ENCODE results near the gene WFDC8.

DNA sequence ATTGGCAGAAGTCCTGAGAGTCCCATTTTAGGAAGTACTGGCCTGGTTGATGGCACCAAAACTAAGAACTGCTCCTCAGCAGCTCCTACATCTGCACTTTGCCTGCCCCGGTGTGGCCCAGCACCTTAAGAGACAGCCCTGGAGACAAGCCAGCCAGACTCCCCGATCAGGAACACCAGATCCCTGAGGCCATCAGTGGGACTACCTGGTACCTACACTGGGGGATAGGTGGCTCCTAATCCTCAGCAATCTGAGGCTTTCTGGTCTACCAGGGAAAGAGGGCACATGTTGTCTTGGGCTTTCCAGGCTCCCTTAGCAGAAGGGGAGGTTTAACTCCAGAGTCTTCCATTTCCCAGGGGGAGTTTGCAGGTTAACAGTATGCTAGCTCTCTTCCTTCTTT is 39.7 kb downstream of the WFDC8 start, which contains the start of gene WFDC6:
- TF ChIP-seq, protein P1, sequence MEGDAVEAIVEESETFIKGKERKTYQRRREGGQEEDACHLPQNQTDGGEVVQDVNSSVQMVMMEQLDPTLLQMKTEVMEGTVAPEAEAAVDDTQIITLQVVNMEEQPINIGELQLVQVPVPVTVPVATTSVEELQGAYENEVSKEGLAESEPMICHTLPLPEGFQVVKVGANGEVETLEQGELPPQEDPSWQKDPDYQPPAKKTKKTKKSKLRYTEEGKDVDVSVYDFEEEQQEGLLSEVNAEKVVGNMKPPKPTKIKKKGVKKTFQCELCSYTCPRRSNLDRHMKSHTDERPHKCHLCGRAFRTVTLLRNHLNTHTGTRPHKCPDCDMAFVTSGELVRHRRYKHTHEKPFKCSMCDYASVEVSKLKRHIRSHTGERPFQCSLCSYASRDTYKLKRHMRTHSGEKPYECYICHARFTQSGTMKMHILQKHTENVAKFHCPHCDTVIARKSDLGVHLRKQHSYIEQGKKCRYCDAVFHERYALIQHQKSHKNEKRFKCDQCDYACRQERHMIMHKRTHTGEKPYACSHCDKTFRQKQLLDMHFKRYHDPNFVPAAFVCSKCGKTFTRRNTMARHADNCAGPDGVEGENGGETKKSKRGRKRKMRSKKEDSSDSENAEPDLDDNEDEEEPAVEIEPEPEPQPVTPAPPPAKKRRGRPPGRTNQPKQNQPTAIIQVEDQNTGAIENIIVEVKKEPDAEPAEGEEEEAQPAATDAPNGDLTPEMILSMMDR (conservative IDR thresholded peaks at IDR 0.05; ENCODE audit: low read depth, low read length): no peak
- TF ChIP-seq EZH2 (IDR thresholded peaks at IDR 0.05; ENCODE audit: low read length, unreplicated experiment): no peak
